ENCODE measurements around the gene CDY1.
"Not testable (repeated sequence)": the region's sequence is repeated elsewhere in the genome, so short reads cannot be mapped to it uniquely, and the experiment has no call there.

Gene CDY1, protein sequence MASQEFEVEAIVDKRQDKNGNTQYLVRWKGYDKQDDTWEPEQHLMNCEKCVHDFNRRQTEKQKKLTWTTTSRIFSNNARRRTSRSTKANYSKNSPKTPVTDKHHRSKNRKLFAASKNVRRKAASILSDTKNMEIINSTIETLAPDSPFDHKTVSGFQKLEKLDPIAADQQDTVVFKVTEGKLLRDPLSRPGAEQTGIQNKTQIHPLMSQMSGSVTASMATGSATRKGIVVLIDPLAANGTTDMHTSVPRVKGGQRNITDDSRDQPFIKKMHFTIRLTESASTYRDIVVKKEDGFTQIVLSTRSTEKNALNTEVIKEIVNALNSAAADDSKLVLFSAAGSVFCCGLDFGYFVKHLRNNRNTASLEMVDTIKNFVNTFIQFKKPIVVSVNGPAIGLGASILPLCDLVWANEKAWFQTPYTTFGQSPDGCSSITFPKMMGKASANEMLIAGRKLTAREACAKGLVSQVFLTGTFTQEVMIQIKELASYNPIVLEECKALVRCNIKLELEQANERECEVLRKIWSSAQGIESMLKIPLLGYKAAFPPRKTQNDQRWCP

DNA sequence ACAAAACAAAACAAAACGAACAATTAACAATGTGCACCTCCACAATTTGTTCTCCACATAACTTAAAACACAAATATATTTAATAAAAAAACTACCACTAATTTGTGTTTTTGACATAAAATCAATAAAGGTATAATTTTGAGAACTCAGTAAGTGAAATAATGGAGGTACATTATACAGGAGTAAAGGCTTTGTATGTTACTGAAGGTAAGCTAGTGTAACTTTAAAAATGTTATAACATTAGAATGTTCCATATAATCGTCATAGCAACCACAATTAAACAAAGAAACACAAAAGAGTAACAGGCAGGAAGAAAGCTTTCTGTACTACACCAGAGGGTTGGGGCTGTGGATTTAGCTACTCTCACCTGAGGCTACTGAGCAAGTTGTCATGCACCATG lies at the start of gene CDY1:
Gene CDY1, plus strand, starts transcription at position 301 of the 400 bp plus-strand sequence. CDS start 326 bp downstream, outside the sequence.
- DNase-seq = not testable (repeated sequence)

GRCh38 chrY:25593336-25593735 lies 28.6 kb upstream of the CDY1 start:
- not testable (repeated sequence) for DNase-seq

DNA sequence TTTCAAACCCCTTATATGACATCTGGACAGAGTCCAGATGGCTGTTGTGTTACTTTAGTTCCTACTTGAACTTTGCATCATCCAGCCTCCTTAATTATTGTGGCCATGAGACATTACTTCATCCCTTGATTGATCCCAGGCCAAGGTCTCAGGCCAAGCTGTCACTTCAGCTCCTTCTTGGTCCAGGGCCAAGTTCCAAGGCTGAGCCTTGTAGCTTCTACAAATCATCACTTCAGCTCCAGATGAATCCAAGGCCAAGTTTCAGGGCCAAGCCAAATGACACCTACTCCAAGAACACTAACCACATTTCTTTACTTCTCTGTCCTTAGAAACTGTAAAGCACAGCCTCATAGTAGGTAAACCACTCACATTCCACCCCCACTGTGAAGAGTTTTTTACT lies 1.7 kb upstream of the CDY1 start:
- DNase-seq = not testable (repeated sequence)

GRCh38 chrY:25626524-25626923 lies 4.6 kb downstream of the CDY1 start:
- DNase-seq = not testable (repeated sequence)

- DNase-seq = not testable (repeated sequence)
Observed at GRCh38 chrY:25630383-25631112, 8.6 kb downstream of the CDY1 start.

DNA sequence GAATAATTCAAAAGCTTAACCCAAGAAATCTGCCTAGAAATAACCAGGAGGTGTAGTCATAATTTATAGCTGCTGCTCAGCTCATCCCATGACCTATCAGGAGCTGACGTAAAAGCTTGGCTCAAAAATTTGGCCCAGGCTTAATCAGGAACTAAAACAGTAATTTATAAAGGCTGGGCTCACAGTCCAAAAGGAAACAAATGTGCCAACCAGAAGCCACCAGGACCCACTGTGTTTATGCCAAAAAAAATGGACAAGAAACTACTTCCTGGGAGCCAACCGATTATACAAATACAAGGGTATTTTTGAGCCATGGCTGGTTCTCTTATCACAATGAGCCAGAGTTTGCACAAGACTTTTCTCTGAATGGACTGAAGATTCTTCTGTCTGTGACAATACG lies 17.9 kb downstream of the CDY1 start:
- not testable (repeated sequence) for DNase-seq

DNA sequence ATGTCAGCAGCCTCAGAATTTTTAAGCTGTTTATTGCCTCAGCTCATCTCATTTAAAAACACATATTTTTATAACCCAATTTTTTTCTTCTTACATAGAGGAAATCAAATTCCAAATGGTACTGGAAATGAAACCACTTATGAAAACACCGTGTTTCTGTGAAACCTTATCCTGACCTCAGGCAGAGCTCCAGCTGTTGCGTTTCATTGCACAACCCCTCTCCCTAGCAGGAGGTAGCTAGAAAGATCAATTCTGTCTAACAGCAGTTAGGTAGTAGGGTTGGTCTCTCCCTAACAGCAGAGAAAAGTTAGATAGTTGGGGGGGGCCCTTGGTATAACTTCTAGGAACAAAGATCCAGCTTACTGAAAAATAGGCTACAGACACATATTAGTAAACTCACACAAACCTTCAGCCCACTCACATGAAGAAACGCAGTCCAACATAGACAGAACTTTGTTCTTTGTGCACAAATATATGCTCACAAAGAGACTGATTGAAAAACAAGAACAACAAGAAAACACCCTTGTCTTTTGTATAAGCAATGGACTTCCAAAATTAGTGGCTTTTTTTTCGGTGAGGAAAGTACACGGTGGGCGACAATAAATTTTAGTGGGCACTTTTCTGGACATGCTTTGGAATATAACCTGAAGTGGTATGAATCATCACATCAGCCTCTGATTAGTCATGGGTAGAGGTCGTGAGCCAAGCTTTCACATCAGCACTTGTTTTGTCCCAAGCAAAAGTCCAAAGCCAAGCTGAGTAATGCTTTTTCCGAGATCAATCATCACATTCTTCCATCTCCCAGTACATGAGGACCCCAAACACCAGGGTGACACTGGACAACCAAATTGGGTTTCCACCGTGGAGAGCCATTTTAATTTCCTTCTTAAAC lies 21.4 kb downstream of the CDY1 start:
- not testable (repeated sequence) for DNase-seq

Measured in NCI-H226 (cell line).